Stimulated activated CD4-positive, alpha-beta T cell treated with anti-CD3 and anti-CD28 coated beads, Interleukin-1b, Interleukin-23, amount 100 ng/mL, for 4 hours (primary cell): ENCODE results near the gene PTPRN2.
"Not testable (repeated sequence)": the region's sequence is repeated elsewhere in the genome, so short reads cannot be mapped to it uniquely, and the experiment has no call there.

ENCODE experiments used
- DNase-seq, 2 donors: peaks; one replicate each; pipeline ENCODE4 v3.0.0-alpha.2; 2020; ENCODE audit warnings: low read depth in 2 of 2

PTPRN2 gene

DNA sequence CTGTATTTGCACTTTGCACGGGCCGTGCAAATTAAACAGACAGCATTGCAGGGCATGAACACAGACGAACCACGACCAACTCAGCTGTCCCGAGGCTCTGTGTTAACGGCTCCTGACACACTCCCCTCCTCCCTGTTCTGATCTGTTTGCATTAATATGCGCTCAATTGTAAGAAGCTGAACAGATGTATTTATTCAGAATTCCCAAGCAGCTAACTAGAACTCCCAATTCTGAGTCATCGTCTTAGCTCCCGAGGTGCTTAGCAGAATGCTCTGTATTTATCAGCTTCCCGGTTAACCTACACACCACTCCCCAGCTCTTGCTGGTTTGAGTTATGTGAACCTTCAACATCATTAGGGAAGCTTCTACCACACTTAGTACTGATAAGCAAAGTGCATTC is 286.4 kb downstream of the PTPRN2 start:
- DNase-seq, result no peak

DNA sequence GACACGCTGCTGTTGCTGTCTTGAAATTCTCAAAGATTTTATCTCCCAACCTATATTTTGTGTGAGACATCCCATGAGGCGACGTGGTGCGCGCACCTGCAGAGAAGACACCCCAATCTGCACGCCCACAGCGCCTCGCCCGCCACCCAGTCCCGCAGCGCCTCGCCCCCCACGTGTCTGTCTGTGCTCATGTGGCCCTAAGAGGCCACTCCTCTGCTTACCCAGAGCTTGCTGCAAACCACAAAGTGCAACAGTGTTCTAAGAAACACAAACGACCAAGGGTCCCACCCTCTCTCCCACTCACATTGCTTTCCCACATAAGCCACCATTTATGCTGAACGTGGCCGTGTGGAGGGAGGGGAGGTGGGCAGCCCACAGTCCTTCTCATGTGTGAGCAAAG is 287.2 kb downstream of the PTPRN2 start:
- DNase-seq, result no peak

DNA sequence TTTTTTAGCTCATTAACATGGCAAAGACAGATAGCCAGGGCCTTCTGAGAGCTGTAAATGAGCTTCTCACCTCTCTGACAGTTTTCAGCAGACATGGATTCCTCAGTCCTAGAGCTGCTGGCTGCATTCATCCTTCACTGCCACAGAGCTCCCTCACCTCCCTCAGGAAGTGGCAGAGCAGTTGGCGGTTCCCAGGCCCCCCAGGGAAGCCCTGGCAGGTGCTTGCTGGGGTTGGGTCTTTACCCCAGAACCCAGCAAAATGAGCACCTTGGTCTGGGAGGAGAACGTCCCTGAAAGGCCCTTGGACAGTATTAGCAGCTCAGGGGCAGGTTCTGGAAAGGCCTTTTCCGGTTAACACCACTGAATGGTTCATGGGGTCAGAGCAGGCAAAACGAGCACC is 288.0 kb downstream of the PTPRN2 start:
- no peak for DNase-seq

DNA sequence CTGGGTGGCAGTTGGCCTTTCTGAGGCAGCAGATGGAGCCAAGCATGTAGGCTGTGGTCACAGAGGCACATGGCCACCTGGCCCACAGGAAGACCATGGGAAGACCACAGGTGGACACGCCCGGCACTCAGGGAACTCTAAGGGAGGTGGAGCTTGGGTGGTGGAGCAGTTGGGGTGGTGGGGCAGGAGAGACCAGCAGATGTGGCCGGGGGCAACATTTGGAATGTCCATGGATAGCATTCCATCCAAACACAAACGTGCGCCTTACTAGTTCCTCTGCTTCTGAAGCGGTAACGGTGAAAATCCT is 290.9 kb downstream of the PTPRN2 start:
- no peak for DNase-seq

DNA sequence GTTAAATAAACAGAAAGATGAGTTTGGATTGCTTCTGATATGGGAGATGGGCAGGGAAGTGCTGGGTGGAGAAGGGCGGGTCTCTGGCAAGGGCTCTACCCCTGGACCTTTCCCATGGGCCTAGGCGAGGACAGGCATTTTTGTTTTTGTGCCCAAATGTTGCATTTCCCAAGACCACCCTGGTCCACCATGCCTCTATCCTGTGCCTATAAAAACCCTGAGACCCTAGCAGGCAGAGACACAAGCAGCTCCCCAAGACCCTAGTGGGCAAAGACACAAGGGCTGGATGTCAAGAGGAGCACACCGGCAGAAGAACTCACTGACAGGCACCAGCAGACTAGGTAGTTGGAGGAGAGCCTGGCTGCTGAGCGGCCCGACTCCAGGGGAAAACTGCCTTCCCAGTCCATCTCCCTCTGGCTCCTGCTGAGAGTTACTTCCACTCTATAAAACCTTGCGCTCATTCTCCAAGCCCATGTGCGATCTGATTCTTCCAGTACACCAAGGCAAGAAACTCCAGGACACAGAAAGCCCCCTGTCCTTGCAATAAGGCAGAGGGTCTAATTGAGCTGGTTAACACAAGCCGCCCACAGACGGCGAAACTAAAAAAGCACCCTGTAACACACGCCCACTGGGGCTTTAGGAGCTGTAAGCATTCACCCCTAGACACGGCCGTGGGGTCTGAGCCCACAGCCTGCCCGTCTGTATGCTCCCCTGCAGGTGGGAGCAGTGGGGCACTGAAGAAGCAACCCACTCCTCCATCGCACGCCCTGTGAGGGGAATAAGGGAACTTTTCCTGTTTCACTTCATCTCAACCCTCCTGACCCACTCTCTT is 291.4 kb downstream of the PTPRN2 start:
- no peak for DNase-seq

DNA sequence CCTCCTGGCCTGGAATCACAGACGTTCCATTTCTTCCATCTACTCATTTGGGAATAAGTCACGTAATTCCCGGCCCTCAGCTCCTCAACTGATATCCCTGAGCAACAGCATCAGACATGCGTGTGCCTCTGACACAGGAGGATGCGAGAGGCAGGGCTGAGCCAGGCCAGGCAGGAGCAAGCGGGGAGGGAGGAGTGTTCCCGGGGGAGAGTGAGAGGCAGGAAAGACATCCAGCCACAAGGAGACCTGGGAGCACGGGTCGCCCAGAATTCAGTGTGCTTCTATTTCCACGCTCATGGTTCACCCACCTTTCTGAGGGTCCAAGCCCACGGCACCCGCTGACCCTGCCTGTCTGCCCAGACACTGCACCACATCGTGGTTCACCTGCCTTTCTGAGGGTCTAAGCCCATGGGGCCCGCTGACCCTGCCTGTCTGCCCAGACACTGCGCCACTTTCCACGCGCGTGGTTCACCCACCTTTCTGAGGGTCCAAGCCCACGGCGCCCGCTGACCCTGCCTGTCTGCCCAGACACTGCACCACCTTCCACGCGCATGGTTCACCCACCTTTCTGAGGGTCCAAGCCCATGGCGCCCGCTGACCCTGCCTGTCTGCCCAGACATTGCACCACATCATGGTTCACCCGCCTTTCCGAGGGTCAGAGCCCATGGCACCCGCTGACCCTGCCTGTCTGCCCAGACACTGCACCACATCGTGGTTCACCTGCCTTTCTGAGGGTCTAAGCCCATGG is 293.0 kb downstream of the PTPRN2 start:
- not testable (repeated sequence) for DNase-seq

DNA sequence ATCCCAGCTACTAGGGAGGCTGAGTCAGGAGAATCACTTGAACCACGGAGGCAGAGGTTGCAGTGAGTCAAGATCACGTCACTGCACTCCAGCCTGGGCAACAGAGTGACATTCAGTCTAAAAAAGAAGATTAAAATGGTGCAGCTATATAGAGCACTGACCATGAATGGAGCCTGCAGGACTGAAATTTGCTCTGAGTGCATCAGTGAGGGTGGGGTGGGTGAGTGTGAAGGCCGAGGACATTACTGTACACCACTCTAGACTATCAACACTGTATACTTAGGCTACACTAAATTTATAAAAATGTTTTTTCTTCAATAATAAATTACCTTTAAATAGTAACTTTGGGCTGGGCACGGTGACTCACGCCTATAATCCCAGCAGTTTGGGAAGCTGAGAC is 294.7 kb downstream of the PTPRN2 start:
- no peak for DNase-seq

DNA sequence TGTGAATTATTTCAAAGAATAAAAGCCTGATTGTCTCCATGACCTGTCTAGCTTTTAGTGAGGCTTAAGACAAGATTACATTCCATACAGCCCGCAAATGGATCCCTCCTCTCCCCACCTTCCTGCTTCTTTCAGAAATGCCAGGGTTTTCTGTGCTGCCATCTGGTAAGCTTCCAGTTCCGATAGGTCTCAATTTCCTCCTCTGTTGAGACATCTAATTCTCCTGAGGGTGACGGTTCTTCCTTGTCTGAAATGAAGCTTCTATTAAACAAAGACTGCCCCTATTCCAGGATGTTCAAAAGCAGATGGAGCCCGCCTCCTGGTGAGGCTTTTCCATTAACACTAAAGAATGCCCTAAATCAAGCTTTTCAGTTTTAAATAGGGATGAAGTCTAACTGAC is 295.6 kb downstream of the PTPRN2 start:
- no peak for DNase-seq

DNA sequence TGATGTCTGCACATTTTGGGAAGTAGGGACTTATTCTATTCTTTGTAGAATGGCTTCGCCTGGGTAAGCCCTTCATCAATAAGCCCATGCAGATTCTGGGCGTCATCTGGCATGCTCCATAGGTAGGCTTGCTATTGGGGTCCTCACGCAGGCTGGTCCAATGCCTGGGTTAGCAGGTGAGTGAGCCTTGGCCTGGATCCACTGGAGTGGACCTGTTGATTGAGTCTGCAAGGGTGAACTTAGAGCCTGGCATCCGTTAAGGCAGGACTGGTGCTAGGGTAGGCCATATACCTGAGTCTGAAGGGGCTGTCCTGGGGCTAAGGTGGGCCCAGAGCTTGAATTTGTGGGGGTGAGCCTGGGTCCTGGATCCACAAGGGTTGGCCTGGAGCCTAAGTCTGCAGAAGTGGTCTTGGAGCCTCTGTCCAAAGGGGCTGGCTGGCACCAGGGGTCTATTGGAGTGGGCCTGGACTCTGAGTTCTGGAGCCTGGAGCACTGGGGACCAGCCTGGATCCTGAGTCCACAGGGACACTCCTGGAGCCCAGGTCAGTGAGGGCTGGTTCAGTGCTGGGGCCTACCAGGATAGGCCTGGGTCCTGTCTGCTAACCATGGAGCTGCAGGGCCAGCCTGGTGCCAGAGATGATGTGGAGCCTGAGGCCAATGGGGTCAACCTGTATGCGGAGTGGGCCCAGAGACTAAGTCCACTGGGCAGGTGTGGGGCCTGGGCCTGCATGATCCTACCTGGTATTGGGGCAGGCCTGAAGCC is 297.7 kb downstream of the PTPRN2 start:
- no peak for DNase-seq

DNA sequence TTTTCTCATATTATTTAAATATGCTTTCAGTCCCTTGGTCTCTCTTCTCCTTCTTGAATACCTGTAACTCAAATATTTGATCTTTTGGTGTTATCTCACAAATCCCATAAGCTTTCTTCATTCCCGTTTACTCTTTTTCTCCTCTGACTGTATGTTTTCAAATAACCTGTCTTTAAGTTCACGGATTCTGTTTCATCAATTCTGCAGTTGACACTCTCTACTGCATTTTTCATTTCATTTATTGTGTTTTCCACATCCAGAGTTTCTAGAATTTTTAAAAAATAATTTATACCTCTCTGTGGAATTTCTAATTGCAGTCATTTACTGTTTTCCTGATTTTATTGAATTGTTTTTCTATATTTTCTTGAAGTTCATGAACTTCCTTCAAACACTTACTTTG is 298.4 kb downstream of the PTPRN2 start:
- no peak for DNase-seq

DNA sequence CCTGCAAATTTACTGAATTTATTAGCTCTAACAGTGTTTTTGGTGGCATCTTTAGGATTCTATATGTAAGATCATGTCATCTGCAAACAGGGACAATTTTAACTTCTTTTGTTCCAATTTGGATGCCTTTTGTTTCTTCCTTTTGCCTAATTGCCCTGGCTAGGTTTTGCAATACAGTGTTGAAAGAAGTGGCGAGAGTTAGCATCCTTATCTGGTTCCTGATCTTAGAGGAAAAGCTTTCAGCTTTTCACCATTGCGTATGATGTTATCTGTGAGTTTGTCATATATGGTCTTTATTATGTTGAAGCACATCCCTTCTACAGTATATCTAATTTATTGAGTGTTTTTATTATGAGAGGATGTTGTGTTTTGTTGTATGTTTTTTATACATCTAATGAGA is 301.4 kb downstream of the PTPRN2 start:
- DNase-seq, result no peak

DNA sequence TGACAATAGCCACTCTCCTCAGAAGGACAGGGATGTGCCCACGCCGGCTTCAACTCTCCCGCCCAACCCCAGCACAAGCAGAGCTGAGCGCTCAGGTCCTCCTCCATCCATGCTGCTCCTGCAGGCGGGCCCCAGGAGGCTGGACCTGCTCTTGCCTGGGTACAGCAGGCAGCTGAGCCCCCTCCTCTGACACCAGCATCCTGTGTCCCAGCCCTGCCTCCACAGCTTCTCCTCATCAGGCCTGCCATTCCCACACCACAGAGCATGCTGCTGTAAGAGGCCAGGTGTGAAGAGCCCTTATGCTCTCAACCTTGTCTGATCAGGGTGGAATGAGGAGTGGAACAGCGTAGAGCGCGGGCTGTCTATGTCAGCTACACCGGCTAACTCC is 302.2 kb downstream of the PTPRN2 start:
- DNase-seq, result no peak

DNA sequence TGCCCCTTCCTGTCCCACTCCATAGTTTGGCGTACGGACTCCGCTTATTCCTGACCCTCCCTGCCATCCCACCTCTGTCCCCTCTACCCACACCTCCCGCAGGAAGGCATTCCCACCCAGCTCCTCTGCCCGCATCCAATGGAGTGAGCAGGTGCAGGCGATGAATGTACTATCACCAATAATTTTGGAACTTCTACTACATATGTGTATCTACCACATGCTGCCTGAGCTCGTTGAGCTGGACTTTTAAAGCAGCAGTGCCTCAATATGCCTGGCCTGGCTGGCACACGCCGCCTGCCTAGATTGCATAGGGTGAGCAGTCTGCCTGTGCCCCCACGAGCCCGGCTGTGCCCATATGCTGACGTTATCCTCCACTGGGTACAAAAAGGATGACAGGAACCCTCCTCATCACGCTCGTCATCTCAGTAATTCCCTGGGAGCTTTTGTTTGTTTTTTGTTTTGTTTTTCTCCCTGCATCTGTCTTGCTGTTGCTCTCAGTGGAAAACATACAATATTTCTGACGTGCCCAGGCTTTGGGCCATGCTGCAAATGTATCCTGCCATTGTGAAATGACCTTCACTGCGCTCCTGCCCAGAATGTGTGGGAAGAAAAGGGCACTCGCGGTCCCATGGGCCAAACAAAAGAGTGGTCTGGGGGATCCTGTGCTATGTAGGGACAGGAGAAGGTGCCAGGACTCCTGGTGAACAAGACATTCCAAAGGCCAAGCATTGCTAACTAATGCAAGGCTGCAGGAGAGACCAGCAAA is 302.8 kb downstream of the PTPRN2 start:
- DNase-seq, result no peak

DNA sequence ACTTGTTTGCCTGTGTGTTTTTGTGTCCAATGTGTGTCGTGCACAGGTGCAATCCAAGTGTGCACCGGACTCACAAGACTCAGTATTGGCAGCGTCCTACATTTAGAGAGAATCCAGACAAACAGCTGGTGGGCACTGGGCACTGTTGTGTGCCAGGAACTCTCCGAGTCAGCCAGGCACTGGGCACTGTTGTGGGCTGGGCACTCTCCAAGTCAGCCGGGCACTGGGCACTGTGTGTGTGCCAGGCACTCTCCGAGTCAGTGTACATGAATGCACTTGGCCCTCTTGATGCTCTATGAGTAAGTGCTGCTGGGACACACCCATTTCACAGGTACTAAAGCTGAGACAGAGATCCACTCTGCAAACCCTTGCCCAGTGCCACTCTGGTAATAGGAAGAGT is 303.5 kb downstream of the PTPRN2 start:
- DNase-seq, result no peak

DNA sequence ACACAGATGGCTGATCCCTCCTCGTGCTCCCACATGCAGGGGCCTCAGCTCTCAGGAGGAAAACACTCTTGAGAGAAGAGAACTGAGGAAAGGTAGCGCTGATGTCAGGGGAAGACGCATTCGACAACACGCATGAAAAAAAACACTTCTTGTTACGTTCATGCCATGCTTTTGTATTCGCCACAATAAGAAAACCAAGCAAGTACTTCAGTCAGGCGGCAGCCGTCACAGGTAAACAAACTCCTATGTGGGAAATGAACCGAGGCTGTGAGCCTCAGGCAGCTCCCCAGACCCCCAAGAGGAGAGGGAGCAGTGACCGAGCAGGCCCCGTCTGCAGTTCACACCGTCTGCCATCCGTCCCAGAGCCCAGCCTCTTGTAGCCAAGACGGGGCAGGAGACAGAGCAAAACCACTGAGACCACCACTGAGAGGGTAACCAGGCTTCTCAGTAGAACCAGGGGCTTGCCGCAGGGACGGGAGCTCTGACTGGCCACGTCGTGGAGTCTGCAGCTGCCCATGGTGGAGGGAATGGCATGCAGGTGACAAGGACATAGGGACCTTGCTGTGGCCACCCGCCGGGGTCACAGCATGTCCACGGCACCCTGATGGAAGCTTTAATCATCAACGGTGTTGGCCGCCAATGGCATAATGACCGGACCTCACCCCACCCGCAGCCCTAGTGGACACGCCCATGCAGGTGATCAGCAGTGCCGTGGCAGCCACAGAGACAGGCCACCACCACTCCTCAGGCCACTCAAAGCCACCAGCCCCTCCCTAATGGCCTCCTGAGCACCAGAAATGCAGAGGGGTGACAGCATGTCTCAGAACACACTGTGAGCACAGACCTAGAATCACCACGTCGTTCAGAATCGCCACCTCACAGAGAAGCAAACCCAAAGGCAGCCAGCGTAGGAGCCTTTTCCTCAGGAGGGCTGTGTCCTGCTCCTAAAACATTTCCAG is 304.3 kb downstream of the PTPRN2 start:
- no peak for DNase-seq

DNA sequence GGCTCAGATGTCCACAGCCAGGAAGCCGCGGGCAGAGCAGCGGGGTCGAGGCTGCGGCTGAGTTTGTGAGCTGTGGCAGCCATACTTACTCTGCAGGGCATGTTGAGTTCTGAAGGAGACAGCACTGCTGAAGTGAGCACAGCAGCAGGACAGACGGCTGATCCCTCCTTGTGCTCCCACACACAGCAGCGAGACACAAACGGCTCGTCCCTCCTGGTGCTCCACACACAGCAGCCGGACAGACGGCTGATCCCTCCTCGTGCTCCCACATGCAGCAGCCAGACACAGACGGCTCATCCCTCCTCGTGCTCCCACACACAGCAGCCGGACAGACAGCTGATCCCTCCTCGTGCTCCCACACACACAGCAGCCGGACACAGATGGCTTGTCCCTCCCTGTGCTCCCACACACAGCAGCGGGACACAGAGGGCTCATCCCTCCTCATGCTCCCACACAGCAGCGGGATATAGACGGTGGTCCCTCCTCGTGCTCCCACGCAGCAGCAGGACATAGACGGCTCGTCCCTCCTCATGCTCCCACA is 305.1 kb downstream of the PTPRN2 start:
- DNase-seq, result no peak

DNA sequence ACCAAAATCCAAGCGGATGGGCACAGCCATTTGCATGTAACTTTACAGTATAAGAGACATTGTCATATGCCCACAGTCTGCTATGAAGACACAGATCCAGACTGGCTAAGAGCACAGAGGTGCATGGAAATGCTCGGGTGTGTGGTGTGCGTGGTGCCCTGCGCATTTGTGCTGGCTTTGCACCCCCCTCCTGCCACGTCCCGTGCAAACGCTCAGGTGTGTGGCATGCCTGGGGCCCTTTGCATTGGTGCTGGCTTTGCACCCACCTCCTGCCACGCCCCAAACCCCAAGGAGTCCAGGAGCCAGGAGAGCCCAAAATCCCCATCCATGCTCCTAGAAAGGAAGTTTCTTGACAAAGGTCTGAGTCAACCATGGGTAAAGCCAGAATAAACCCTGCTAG is 306.2 kb downstream of the PTPRN2 start:
- no peak for DNase-seq

DNA sequence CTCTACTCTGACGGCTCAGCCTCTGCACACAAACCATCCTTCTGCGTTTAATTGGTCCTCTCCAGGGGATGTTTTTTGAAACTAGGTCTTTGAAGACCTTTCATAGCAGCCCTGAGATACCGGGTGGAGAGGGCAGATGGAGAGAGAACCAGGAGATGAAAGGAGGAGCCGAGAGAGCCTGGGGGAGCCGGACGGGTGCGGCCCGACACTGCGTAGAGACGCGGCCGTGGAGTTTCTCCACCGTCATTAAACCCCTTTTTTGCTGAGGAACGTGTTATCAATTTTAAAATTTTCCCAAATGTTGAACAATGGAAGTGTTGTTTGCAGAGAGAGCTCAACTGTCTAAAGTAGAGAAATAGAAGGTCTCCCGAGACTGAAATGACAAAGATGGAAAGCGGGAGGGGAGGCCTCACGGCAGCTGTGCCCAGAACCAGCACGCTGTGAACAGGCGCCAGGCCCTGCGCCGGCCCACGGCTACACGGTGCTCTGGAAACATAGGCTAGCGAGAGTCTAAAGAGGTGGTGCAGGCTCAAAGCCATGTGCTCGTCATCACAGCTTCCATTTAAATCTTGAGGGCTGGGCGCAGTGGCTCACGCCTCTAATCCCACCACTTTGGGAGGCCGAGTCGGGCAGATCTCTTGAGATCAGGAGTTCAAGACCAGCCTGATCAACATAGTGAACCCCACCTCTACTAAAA is 307.0 kb downstream of the PTPRN2 start:
- no peak for DNase-seq

DNA sequence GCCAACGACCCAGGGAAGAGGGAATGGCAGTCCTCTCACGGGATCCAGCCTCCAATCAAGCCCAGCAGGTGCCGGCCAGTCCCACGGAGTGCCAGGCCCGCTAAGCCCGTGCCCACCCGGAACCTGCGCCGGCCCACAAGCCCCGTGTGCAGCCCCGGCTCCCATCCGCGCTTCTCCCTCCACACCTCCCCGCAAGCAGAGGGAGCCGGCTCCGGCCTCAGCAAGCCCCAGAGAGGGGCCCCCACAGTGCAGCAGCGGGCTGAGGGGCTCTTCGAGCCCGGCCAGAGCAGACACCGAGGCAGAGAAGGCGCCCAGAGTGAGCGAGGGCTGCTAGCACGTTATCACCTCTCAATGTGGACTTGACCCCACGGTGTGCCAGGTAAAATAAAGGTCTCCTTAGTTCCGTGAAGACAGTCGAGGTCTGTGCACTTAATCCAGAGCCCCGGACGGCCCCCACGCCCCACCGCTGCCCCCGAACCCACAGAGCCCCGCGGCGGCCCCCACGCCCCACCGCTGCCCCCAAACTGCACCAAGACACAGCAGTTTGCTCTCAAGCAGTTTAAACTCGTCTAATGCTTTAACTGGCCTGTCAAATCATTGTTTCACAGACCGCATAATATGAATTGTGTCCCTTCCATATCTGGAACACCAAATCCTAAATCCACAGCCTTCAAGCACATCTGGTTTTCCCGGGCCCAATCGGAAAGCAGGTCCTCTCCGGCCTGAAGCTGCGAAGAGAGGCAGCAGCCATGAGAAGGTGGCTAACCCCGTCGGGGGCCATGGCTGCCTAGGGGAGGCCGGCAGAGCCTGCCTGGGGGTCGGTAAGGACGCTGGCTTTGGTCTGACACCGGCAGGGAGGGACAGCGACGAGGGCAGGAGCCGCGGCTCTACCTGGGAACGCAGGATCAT is 307.8 kb downstream of the PTPRN2 start:
- no peak for DNase-seq
